ENCODE results near the gene CIB4.

Gene CIB4

DNA sequence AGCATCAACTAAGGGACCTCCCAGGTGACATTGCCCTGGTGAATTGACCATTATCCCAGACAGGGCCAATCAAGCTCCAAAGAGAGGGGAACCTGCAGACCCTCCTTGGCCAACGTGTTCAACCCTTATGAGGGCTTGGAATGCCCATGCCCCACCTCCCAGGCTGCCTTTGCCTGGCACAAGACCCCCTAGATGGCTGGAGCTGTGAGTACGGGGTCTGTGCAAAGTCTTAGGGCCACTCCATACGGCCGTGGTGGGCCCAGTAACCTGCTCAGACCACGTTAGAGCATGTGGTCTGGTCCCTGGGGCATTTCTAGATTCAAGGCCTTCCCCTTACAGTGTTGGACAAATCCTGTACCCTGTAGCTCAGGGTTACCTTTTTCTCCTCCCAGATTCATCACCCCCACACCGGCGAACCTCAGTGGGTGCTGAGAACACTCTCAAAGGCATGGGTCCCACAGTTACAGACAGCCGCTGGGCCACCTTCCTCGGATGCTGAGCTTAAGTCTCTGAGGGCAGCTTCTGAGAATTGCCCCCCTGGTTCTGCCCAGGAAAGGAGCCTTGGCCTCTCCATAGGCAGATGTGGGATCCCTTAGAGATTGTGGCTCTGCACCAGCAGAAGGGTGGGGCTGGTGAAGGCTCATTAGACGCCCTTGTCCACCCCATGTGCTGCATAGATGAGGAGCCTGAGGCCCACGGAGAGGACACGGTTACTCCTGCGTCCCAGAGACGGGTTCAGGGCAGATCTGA, 33.0 kb upstream of the CIB4 start:
- H2AFZ ChIP-seq (ENCODE audit: low read depth, low read length): no peak overlapping the region
- no peak overlapping the region for H3K14ac ChIP-seq (ENCODE audit: low read length in 2 of 2)
- WGBS: 79% methylated on average over 14 of the region's 14 CpGs
- no peak overlapping the region for H3K18ac ChIP-seq (ENCODE audit: low read depth in 1 of 2, low read length in 2 of 2)
- H3K4me1 ChIP-seq (ENCODE audit: control insufficient read depth, insufficient read depth, low read depth, low read length): no peaks in the 10 kb centered on the region
- H3K9me3 ChIP-seq (ENCODE audit: control insufficient read depth, low read length): no peaks in the 10 kb centered on the region
- H3K4me2 ChIP-seq (ENCODE audit: low read length, poor library complexity, severe bottlenecking): no peak overlapping the region
- H3K36me3 ChIP-seq (ENCODE audit: control insufficient read depth in 1 of 2, insufficient read depth in 2 of 2, low read depth in 1 of 2, low read length in 2 of 2): no peaks in the 10 kb centered on the region
- H4K91ac ChIP-seq (ENCODE audit: low read length): no peak overlapping the region
- H3K27me3 ChIP-seq (ENCODE audit: control insufficient read depth in 1 of 2, insufficient read depth in 1 of 2, low read length in 2 of 2): peaks cover 34 to 66% of the 10 kb centered on the region in 2 experiments
- no peaks in the 10 kb centered on the region for H3K79me1 ChIP-seq (replicated peaks; ENCODE audit: low read length, poor library complexity, severe bottlenecking)
- H3K4ac ChIP-seq (ENCODE audit: low read depth in 1 of 2, low read length in 2 of 2): no peak overlapping the region
- no peak for DNase-seq
- H2BK5ac ChIP-seq (ENCODE audit: low read depth, low read length, poor library complexity, severe bottlenecking): no peak overlapping the region
- no peak overlapping the region for H2BK12ac ChIP-seq (ENCODE audit: low read length in 2 of 2)
- no peak overlapping the region for H3K9ac ChIP-seq (ENCODE audit: low read length)
- H3K4me3 ChIP-seq (ENCODE audit: insufficient read depth in 1 of 2, low read depth in 1 of 2, low read length in 2 of 2): no peak overlapping the region
- no peak overlapping the region for H2AK5ac ChIP-seq (ENCODE audit: low read length, severe bottlenecking)
- no peak overlapping the region for H3K23ac ChIP-seq (ENCODE audit: low read length in 2 of 2)
- H4K8ac ChIP-seq (ENCODE audit: low read length): no peak overlapping the region
- H2BK120ac ChIP-seq (ENCODE audit: low read depth, low read length): no peak overlapping the region
- no peak overlapping the region for H2BK15ac ChIP-seq (ENCODE audit: low read depth, poor library complexity, severe bottlenecking)
- H3K27ac ChIP-seq (ENCODE audit: low read length, poor library complexity, severe bottlenecking): no peak overlapping the region

DNA sequence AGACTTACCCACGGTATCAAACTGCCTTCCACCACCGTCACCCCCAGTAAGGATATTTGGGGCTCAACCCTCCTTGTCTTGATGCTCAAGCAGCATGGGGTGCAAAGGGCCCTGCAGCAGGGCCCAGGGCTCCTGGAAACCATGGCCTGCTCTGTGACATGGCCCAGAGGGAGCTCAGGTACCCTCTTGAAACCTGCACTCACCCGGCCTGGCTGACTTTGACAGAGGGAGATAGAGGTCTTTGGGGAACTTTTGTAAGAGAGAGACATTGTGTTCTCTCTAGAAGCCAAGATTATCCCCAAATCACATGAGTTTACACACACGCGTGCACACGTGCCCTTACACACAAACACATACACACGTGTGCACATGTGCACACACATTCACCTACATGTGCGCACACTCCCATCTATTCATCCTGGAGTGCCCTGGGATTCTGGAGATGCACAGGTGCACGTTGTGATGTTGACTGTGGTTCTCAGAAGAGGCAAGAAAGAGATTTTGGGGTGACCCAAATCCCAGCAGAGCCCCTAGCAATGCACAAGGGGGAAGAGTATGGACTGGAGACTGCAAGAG, 31.7 kb upstream of the CIB4 start:
- no peak overlapping the region for H3K4me3 ChIP-seq (ENCODE audit: insufficient read depth in 1 of 2, low read depth in 1 of 2, low read length in 2 of 2)
- peak overlapping the region in 1 of 2 experiments; percentile 58 for H3K14ac ChIP-seq (ENCODE audit: low read length in 2 of 2)
- H3K27me3 ChIP-seq (ENCODE audit: control insufficient read depth in 1 of 2, insufficient read depth in 1 of 2, low read length in 2 of 2): peaks cover 30 to 67% of the 10 kb centered on the region in 2 experiments
- no peak overlapping the region for H3K23ac ChIP-seq (ENCODE audit: low read length in 2 of 2)
- H3K18ac ChIP-seq (ENCODE audit: low read depth in 1 of 2, low read length in 2 of 2): no peak overlapping the region
- H2AK5ac ChIP-seq (ENCODE audit: low read length, severe bottlenecking): no peak overlapping the region
- no peaks in the 10 kb centered on the region for H3K4me1 ChIP-seq (ENCODE audit: control insufficient read depth, insufficient read depth, low read depth, low read length)
- no peaks in the 10 kb centered on the region for H3K9me3 ChIP-seq (ENCODE audit: control insufficient read depth, low read length)
- no peak overlapping the region for H3K27ac ChIP-seq (ENCODE audit: low read length, poor library complexity, severe bottlenecking)
- H3K9ac ChIP-seq (ENCODE audit: low read length): no peak overlapping the region
- no peak overlapping the region for H3K4ac ChIP-seq (ENCODE audit: low read depth in 1 of 2, low read length in 2 of 2)
- H3K36me3 ChIP-seq (ENCODE audit: control insufficient read depth in 1 of 2, insufficient read depth in 2 of 2, low read depth in 1 of 2, low read length in 2 of 2): no peaks in the 10 kb centered on the region
- 79% methylated on average over 9 of the region's 9 CpGs for WGBS
- H2BK12ac ChIP-seq (ENCODE audit: low read length in 2 of 2): no peak overlapping the region
- H3K4me2 ChIP-seq (ENCODE audit: low read length, poor library complexity, severe bottlenecking): no peak overlapping the region
- no peak overlapping the region for H4K8ac ChIP-seq (ENCODE audit: low read length)
- H3K79me1 ChIP-seq (replicated peaks; ENCODE audit: low read length, poor library complexity, severe bottlenecking): no peaks in the 10 kb centered on the region
- DNase-seq: no peak
- no peak overlapping the region for H4K91ac ChIP-seq (ENCODE audit: low read length)
- H2BK5ac ChIP-seq (ENCODE audit: low read depth, low read length, poor library complexity, severe bottlenecking): no peak overlapping the region
- no peak overlapping the region for H2AFZ ChIP-seq (ENCODE audit: low read depth, low read length)
- H2BK120ac ChIP-seq (ENCODE audit: low read depth, low read length): no peak overlapping the region
- no peak overlapping the region for H2BK15ac ChIP-seq (ENCODE audit: low read depth, poor library complexity, severe bottlenecking)

DNA sequence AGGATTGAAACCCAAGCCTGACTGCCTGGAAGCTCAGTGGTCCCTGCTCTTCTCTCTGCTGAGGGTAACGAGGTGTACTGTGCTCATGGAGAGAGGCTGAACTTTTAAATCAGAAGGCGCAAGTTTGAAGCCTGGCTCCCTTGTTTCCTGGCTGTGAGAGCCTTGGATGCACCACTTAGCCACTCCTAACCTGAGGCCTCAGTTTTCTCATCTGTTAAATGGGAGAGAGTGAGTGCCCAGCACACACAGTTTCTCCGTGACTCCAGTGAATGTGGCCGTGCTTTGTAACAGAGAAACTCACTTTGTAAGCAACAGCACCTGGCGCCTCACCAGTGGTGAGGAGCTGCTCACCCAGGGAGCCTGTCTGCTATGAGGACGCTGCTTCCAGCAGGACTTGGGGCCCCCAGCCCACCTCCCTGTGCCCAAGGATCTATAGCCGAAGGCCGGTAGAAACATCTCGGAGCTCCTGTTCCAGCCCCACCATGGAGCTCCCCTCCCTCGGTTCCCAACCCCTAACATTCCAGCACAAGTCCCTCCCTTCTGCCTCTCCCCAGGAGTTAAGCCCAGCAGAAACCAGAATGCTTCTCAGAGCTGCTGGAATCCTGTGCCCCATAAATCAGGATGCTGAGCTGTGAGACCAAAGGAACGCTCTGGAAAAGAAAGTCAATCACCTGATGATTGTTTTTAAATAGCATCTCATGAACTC, 31.1 kb upstream of the CIB4 start:
- H2BK15ac ChIP-seq (ENCODE audit: low read depth, poor library complexity, severe bottlenecking): no peak overlapping the region
- no peak overlapping the region for H3K4ac ChIP-seq (ENCODE audit: low read depth in 1 of 2, low read length in 2 of 2)
- H3K9ac ChIP-seq (ENCODE audit: low read length): no peak overlapping the region
- no peak overlapping the region for H3K4me3 ChIP-seq (ENCODE audit: insufficient read depth in 1 of 2, low read depth in 1 of 2, low read length in 2 of 2)
- no peak overlapping the region for H3K18ac ChIP-seq (ENCODE audit: low read depth in 1 of 2, low read length in 2 of 2)
- peaks cover 30 to 63% of the 10 kb centered on the region in 2 experiments for H3K27me3 ChIP-seq (ENCODE audit: control insufficient read depth in 1 of 2, insufficient read depth in 1 of 2, low read length in 2 of 2)
- H2BK5ac ChIP-seq (ENCODE audit: low read depth, low read length, poor library complexity, severe bottlenecking): no peak overlapping the region
- H2AK5ac ChIP-seq (ENCODE audit: low read length, severe bottlenecking): no peak overlapping the region
- H2BK120ac ChIP-seq (ENCODE audit: low read depth, low read length): no peak overlapping the region
- WGBS: 73% methylated on average over 11 of the region's 11 CpGs
- H4K8ac ChIP-seq (ENCODE audit: low read length): no peak overlapping the region
- H2BK12ac ChIP-seq (ENCODE audit: low read length in 2 of 2): no peak overlapping the region
- H3K9me3 ChIP-seq (ENCODE audit: control insufficient read depth, low read length): no peaks in the 10 kb centered on the region
- no peak for DNase-seq
- no peak overlapping the region for H3K4me2 ChIP-seq (ENCODE audit: low read length, poor library complexity, severe bottlenecking)
- H3K79me1 ChIP-seq (replicated peaks; ENCODE audit: low read length, poor library complexity, severe bottlenecking): no peaks in the 10 kb centered on the region
- no peak overlapping the region for H3K23ac ChIP-seq (ENCODE audit: low read length in 2 of 2)
- no peaks in the 10 kb centered on the region for H3K4me1 ChIP-seq (ENCODE audit: control insufficient read depth, insufficient read depth, low read depth, low read length)
- H3K27ac ChIP-seq (ENCODE audit: low read length, poor library complexity, severe bottlenecking): no peak overlapping the region
- H3K36me3 ChIP-seq (ENCODE audit: control insufficient read depth in 1 of 2, insufficient read depth in 2 of 2, low read depth in 1 of 2, low read length in 2 of 2): no peaks in the 10 kb centered on the region
- no peak overlapping the region for H4K91ac ChIP-seq (ENCODE audit: low read length)
- no peak overlapping the region for H3K14ac ChIP-seq (ENCODE audit: low read length in 2 of 2)
- H2AFZ ChIP-seq (ENCODE audit: low read depth, low read length): no peak overlapping the region

DNA sequence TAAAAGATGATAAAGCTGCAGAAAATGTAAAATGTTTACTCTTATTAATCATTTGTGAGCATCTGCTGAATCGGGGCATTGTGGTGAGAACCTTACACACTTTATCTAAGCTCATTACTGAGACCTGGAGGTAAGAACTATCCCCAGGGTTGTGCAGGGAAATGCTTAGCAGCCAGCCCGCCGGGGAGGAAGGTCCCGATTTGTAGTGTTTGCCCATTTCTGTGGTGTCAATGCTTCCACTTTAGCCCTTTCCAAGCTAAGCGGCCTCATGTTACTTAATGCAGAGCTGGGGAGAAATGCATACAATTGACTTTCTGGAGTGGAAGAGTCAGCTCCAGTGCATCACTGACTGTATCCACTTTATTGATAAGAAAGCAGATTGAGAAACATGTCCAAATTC, 30.5 kb upstream of the CIB4 start:
- Histone ChIP-seq H2BK5ac (ENCODE audit: low read depth, low read length, poor library complexity, severe bottlenecking) (no peak overlapping the region), H4K91ac (ENCODE audit: low read length) (no peak overlapping the region), H3K27me3 (ENCODE audit: control insufficient read depth in 1 of 2, insufficient read depth in 1 of 2, low read length in 2 of 2) (peaks cover 30 to 67% of the 10 kb centered on the region in 2 experiments), H3K18ac (ENCODE audit: low read depth in 1 of 2, low read length in 2 of 2) (no peak overlapping the region), H2BK120ac (ENCODE audit: low read depth, low read length) (no peak overlapping the region), H3K36me3 (ENCODE audit: control insufficient read depth in 1 of 2, insufficient read depth in 2 of 2, low read depth in 1 of 2, low read length in 2 of 2) (no peaks in the 10 kb centered on the region), H3K9me3 (ENCODE audit: control insufficient read depth, low read length) (no peaks in the 10 kb centered on the region), H3K9ac (ENCODE audit: low read length) (no peak overlapping the region), H2BK15ac (ENCODE audit: low read depth, poor library complexity, severe bottlenecking) (no peak overlapping the region), H4K8ac (ENCODE audit: low read length) (no peak overlapping the region), H3K27ac (ENCODE audit: low read length, poor library complexity, severe bottlenecking) (no peak overlapping the region), H3K4ac (ENCODE audit: low read depth in 1 of 2, low read length in 2 of 2) (no peak overlapping the region), H3K4me1 (ENCODE audit: control insufficient read depth, insufficient read depth, low read depth, low read length) (no peaks in the 10 kb centered on the region), H2BK12ac (ENCODE audit: low read length in 2 of 2) (no peak overlapping the region), H3K4me3 (ENCODE audit: insufficient read depth in 1 of 2, low read depth in 1 of 2, low read length in 2 of 2) (no peak overlapping the region), H2AK5ac (ENCODE audit: low read length, severe bottlenecking) (no peak overlapping the region), H3K79me1 (replicated peaks; ENCODE audit: low read length, poor library complexity, severe bottlenecking) (no peaks in the 10 kb centered on the region), H3K23ac (ENCODE audit: low read length in 2 of 2) (no peak overlapping the region), H3K4me2 (ENCODE audit: low read length, poor library complexity, severe bottlenecking) (no peak overlapping the region), H3K14ac (ENCODE audit: low read length in 2 of 2) (no peak overlapping the region), H2AFZ (ENCODE audit: low read depth, low read length) (no peak overlapping the region)
- DNase-seq: no peak
- WGBS: 93% methylated on average over 5 of the region's 5 CpGs
